NOMO-1 (cell line): Measurements from ENCODE around the gene SAXO1.

Experiments
- DNase-seq, 2 experiments: peaks; one replicate each; lab custom pipeline; 2025; ENCODE audit not compliant: unreplicated experiment in 2 of 2; lab: John Stamatoyannopoulos, UW

Gene SAXO1

DNA sequence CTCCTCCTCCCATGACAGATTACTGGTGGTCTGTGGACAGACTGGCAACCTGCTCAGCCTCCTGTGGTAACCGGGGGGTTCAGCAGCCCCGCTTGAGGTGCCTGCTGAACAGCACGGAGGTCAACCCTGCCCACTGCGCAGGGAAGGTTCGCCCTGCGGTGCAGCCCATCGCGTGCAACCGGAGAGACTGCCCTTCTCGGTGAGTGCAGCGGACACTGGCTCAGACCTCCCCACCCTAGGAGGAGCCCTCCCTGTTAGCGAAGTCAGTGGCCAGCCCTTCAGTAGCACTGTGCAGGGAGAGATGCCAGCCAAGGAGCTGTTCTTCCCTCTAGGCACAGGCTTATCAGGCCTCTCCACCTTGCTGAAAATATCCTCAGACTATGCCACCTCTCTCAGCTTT, 143.5 kb downstream of the SAXO1 start:
- DNase-seq = no peak

DNA sequence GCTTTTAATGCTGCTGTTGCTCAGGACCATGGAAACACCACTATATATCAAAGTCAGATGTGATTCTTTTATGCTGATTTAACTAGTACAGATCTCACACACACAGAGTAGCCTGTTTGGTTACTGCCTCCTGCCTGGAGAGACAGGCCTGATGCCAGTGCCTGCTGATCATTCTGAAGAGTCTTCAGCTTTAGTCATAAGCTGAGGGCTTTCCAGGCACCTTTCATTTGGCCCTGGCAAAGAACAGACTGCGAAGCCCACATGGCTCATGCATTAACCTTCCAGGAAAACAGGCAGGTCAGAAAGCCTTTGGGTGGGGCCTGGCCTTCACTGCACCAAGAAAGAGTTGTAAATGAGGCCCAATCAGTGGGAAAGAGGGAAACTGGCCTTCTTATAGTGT, 144.7 kb downstream of the SAXO1 start:
- no peak for DNase-seq

- DNase-seq = no peak
Measured at GRCh38 chr9:18887546-18887945, 145.5 kb downstream of the SAXO1 start.

DNA sequence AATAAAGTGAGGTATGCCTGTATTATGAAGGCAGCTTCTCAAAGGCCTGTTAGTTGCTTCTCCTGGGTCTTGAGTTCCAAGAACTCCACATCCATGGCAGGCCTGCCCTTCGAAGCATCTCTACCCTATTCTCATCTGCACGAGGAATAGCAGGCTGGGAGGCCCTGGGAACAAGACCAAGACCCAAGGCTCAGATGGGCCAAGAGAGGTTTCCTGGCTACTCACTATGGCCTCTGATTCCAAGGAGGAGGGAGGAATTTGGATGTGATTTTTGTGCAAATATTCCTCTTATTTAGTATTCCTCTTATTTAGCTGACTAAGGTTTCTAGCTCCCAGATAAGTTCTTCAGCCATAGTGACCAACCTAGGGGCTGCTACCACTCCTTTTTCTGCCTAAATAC, 151.3 kb downstream of the SAXO1 start:
- DNase-seq = no peak

DNA sequence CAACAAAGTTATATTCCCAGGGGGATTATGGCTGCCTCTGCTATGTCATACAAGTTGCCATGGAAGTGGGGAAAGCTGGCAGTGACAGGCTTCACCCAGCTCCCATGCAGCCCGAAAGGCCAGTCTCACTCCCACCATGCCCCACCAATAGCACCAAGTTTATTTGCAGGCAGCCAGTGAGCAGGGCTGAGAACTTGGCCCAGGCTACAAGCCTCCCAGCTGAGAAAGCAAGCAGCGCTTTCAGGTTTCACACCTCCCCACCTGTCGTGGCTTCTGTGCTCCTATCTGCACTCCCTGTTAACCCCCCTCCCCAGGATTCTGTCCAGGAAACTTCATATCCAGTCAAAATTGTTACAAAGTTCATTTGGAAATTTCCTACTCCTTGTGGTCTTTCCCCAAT, 155.0 kb downstream of the SAXO1 start:
- DNase-seq = no peak
